Measurements from ENCODE around the gene RAPGEF2.

- TF ChIP-seq CTCF (IDR thresholded peaks at IDR 0.05): no peak
- no peak for TF ChIP-seq EZH2 (IDR thresholded peaks at IDR 0.05; ENCODE audit: borderline replicate concordance, insufficient read depth, low read depth, low read length, poor library complexity, severe bottlenecking)
Measured at GRCh38 chr4:159105761-159106243, 2.9 kb downstream of the RAPGEF2 start.

Data from B cell (primary cell).